Epithelial cell of esophagus (primary cell): ENCODE data around the gene TJP3.

Source experiments
- DNase-seq: peaks from one replicate; pipeline ENCODE4 v3.0.0; 2010; ENCODE audit warnings: low read depth
- H3K4me3 ChIP-seq: 2 replicates; pipeline ENCODE4 v1.5.1; 2011; ENCODE audit warnings: mild to moderate bottlenecking, low read length, control low read depth
- CTCF ChIP-seq: IDR thresholded peaks from 2 replicates; pipeline ENCODE4 v1.5.1; 2011; ENCODE audit warnings: low read depth, mild to moderate bottlenecking, low read length, control low read depth, inconsistent platforms; ENCODE audit not compliant: insufficient read depth; ENCODE audit errors: missing control alignments

The TJP3 gene

GRCh38 chr19:3673506-3674439 is 34.4 kb upstream of the TJP3 start:
- no peak for DNase-seq
- no peak overlapping the region for H3K4me3 ChIP-seq
- TF ChIP-seq CTCF: no peak

- no peak for TF ChIP-seq CTCF
- DNase-seq: no peak
- no peak overlapping the region for H3K4me3 ChIP-seq
These were observed 33.2 kb upstream of the TJP3 start for GRCh38 chr19:3674784-3675543.

GRCh38 chr19:3678188-3678587 is 30.0 kb upstream of the TJP3 start:
- no peak overlapping the region for H3K4me3 ChIP-seq
- no peak for TF ChIP-seq CTCF
- DNase-seq: no peak

GRCh38 chr19:3679138-3679537 is 29.0 kb upstream of the TJP3 start:
- TF ChIP-seq CTCF: no peak
- no peak for DNase-seq
- no peak overlapping the region for H3K4me3 ChIP-seq

- TF ChIP-seq CTCF: no peak
- H3K4me3 ChIP-seq: no peak overlapping the region
- DNase-seq: no peak
These were observed 28.6 kb upstream of the TJP3 start for GRCh38 chr19:3679581-3679980.

- no peak for TF ChIP-seq CTCF
- H3K4me3 ChIP-seq: no peak overlapping the region
- no peak for DNase-seq
These were observed 27.2 kb upstream of the TJP3 start for GRCh38 chr19:3680939-3681338.
